ENCODE results near the gene CDKAL1. TPM values are rescaled to one million over a fixed set of nuclear protein-coding genes. Genes with fewer than 3 reads are reported as not detected.

CDKAL1 gene
- total RNA-seq, 4 donors from 2014 or later, result 10.3 to 11.2 (median 10.5) TPM

GRCh38 chr6:21099338-21100314 is 565.4 kb downstream of the CDKAL1 start:
- Histone ChIP-seq H3K4me3 (no peak overlapping the region), H3K9me3 (no peaks in the 10 kb centered on the region), H3K27ac (replicated peaks in 1 of 4) (no peak overlapping the region), H3K36me3 (no peaks in the 10 kb centered on the region), H3K4me1 (peaks cover 5 to 7% (median 6%) of the 10 kb centered on the region in 4 donors), H3K27me3 (no peaks in the 10 kb centered on the region)
- TF ChIP-seq CTCF (IDR thresholded peaks at IDR 0.05) (no peak), POLR2A (IDR thresholded peaks at IDR 0.05; ENCODE audit: low read depth) (no peak), EP300 (IDR thresholded peaks at IDR 0.05) (no peak), POLR2AphosphoS5 (IDR thresholded peaks at IDR 0.05) (no peak)
- no peak for DNase-seq (ENCODE audit: extremely low spot score)
- WGBS, result 87% methylated on average over 7 of the region's 7 CpGs
- intact Hi-C loops (cut with DNase I), result no loop called here

- DNase-seq (ENCODE audit: extremely low spot score), result no peak
- Histone ChIP-seq H3K27ac (replicated peaks in 1 of 4) (no peak overlapping the region), H3K27me3 (no peaks in the 10 kb centered on the region), H3K4me3 (no peak overlapping the region), H3K36me3 (no peaks in the 10 kb centered on the region), H3K9me3 (no peaks in the 10 kb centered on the region), H3K4me1 (peaks cover 5 to 7% (median 6%) of the 10 kb centered on the region in 4 donors)
- TF ChIP-seq POLR2AphosphoS5 (IDR thresholded peaks at IDR 0.05) (no peak), EP300 (IDR thresholded peaks at IDR 0.05) (no peak), POLR2A (IDR thresholded peaks at IDR 0.05; ENCODE audit: low read depth) (no peak), CTCF (IDR thresholded peaks at IDR 0.05) (no peak)
- WGBS, result 88% methylated on average over 4 of the region's 4 CpGs
- intact Hi-C loops (cut with DNase I), result no loop called here
Measured at GRCh38 chr6:21100991-21101390, 566.7 kb downstream of the CDKAL1 start.

- no peaks in the 10 kb centered on the region for H3K9me3 ChIP-seq
- TF ChIP-seq POLR2AphosphoS5 (IDR thresholded peaks at IDR 0.05), result no peak
- TF ChIP-seq EP300 (IDR thresholded peaks at IDR 0.05), result no peak
- no peak for TF ChIP-seq CTCF (IDR thresholded peaks at IDR 0.05)
- no peak for TF ChIP-seq POLR2A (IDR thresholded peaks at IDR 0.05; ENCODE audit: low read depth)
- H3K4me1 ChIP-seq, result peaks cover 5 to 7% (median 6%) of the 10 kb centered on the region in 4 donors
- intact Hi-C loops (cut with DNase I), result no loop called here
- no peak for DNase-seq (ENCODE audit: extremely low spot score)
- H3K36me3 ChIP-seq, result no peaks in the 10 kb centered on the region
- WGBS, result 100% methylated on average over 1 of the region's 1 CpG
- H3K27me3 ChIP-seq, result no peaks in the 10 kb centered on the region
- no peak overlapping the region for H3K27ac ChIP-seq (replicated peaks in 1 of 4)
- H3K4me3 ChIP-seq, result no peak overlapping the region
Measured at GRCh38 chr6:21101694-21102093, 567.4 kb downstream of the CDKAL1 start.

GRCh38 chr6:21102201-21102600 is 567.9 kb downstream of the CDKAL1 start:
- Histone ChIP-seq H3K4me1 (peaks cover 5 to 7% (median 6%) of the 10 kb centered on the region in 4 donors), H3K27ac (replicated peaks in 1 of 4) (no peak overlapping the region), H3K27me3 (no peaks in the 10 kb centered on the region), H3K4me3 (no peak overlapping the region), H3K36me3 (no peaks in the 10 kb centered on the region), H3K9me3 (no peaks in the 10 kb centered on the region)
- intact Hi-C loops (cut with DNase I), result no loop called here
- DNase-seq (ENCODE audit: extremely low spot score), result no peak
- WGBS, result 89% methylated on average over 7 of the region's 7 CpGs
- TF ChIP-seq POLR2A (IDR thresholded peaks at IDR 0.05; ENCODE audit: low read depth), result no peak
- no peak for TF ChIP-seq POLR2AphosphoS5 (IDR thresholded peaks at IDR 0.05)
- no peak for TF ChIP-seq CTCF (IDR thresholded peaks at IDR 0.05)
- TF ChIP-seq EP300 (IDR thresholded peaks at IDR 0.05), result no peak

Measured in esophagus muscularis mucosa (tissue), 4 donors.